ENCODE results near the gene ZNF365.
"Not testable (repeated sequence)": the region's sequence is repeated elsewhere in the genome, so short reads cannot be mapped to it uniquely, and the experiment has no call there.

ZNF365 gene
- total RNA-seq, result 3.1 to 7.2 reads per million in 2 experiments

- DNase-seq (ENCODE audit: low read depth), result peak; percentile 4
Measured at GRCh38 chr10:62373995-62374861, at the start of gene ZNF365. Gene ZNF365 (plus strand): TSS chr10:62374369. CDS start chr10:62376194, 1,825 bp downstream.

- no peak for DNase-seq (ENCODE audit: low read depth)
Measured at GRCh38 chr10:62326176-62326575, 48.0 kb upstream of the ZNF365 start.

DNA sequence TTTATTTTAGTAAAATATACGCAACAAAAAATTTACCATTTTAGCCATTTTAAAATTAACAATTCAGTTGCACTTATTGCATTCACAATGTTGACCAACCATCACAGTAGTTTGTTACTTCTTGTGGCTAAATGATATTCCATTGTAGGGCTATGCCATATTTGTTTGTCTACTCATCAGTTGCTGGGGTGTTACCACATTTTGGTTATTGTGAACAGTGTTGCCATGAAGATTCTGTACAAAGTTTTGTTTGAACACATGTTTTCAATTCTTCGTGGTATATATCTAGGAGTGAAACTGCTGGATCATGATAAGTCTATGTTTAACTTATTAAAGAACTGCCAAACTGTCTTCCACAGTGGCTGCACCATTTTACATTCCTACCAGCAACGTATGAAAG is 46.3 kb upstream of the ZNF365 start:
- no peak for DNase-seq (ENCODE audit: low read depth)

DNA sequence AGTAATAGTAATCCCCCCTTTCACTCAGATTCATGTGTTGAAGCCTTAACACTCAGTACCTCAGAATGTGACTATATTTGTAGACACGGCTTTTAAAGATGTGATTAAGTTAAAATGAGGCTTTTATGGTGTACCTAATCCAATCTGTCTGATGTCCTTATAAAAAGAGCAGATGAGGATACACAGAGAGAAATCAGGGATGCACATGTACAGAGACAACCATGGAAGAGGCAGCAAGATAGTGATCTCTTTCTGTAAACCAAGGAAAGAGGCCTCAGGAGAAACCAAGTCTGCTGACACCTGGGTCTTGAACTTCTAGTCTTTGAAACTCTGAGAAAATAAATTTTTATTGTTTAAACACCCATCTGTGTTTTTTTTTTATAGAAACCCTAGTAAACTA is 44.0 kb upstream of the ZNF365 start:
- DNase-seq (ENCODE audit: low read depth), result no peak

DNA sequence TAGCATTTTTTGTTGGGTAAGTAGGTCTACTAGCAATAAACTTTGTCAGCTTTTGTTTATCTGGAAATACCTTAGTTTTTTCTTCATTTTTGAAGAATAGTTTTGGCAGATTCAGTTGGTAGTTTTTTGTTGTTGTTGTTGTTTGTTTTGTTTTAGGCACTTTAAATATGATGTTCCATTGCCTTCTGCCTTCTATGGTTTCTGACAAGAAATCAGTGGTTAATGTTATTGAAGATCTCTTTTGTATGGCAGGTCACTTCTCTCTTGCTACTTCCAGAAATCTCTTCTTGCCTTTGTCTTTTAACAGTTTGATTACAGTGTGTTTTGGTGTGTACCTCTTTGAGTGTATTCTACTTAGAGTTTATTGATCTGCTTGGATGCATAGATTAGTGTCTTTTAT is 41.8 kb upstream of the ZNF365 start:
- DNase-seq (ENCODE audit: low read depth), result no peak

DNA sequence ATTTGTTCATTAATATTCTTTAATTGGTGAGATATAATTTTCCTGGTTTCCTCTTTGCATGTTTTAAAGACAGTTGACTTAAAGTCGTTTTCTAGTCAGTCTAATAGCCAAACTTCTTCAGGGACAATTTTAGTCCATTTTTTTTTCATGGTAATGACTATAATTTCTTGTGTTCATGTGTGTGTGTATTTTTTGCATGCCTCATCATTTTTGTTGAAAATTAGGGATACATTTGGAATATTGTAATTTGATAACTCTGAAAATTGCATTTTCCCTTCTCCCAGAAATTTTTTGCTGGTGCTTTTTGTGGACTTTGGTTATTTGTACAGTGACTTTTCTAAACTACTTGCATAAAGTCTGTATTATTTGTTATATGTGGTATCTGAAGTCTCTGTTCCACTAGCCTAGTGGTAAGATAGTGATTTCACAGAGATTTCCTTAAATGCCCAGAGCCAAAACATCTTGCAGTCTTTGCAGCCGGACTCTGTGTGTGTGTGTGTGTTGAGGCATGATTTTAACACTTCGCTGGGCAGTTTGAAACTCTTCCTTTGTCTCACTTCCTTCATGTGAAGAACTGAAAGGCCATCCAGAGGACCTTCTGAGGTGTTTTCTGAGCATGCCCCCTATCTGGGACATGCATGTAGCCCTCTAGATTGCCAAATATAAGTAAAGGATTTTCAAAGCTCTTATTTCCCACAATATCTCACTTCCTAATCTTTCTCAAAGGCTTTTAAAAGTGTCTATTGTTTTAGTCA is 40.9 kb upstream of the ZNF365 start:
- no peak for DNase-seq (ENCODE audit: low read depth)

- no peak for DNase-seq (ENCODE audit: low read depth)
Measured at GRCh38 chr10:62333988-62334682, 40.0 kb upstream of the ZNF365 start.

GRCh38 chr10:62335326-62335725 is 38.8 kb upstream of the ZNF365 start:
- DNase-seq (ENCODE audit: low read depth), result no peak

GRCh38 chr10:62336404-62336803 is 37.8 kb upstream of the ZNF365 start:
- no peak for DNase-seq (ENCODE audit: low read depth)

DNA sequence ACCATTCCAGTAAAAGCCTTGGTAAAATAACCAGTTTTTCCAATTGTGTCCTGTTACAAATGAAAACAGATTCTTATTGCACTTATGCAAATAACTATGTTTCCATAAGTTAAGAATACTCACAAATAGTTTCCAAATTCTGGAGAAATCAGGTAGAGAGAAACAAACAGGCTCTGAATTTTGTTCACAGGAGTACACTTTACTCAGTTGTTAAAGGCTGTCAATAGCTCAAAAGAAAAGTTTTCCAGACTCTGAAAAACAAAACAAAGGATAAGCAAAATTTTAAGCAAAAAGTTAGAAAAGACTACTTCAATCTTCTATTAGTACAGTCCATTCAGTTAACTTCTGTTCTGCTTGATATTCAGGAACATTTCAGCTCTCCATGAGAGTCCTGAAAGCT is 32.8 kb upstream of the ZNF365 start:
- DNase-seq (ENCODE audit: low read depth), result no peak

GRCh38 chr10:62343000-62343399 is 31.2 kb upstream of the ZNF365 start:
- no peak for DNase-seq (ENCODE audit: low read depth)

GRCh38 chr10:62348029-62348428 is 26.1 kb upstream of the ZNF365 start:
- DNase-seq (ENCODE audit: low read depth), result no peak

GRCh38 chr10:62352356-62352970 is 21.7 kb upstream of the ZNF365 start:
- DNase-seq (ENCODE audit: low read depth), result no peak

GRCh38 chr10:62354916-62355315 is 19.3 kb upstream of the ZNF365 start:
- no peak for DNase-seq (ENCODE audit: low read depth)

DNA sequence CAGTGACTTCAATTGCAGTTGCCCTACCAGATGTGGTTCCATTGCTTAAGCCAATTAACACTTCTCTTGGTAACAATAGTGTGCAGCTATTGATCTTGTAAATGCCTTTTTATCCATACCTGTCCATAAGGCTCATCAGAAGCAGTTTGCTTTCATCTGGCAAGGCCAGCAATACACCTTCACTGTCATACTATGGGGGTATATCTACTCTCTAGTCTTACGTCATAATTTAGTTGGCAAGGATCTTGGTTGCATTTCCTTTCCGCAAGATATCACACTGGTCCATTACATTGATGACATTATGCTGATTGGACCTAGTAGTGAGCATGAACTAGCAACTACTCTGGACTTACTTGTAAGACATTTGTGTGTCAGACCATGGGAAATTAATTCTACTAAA is 17.7 kb upstream of the ZNF365 start:
- no peak for DNase-seq (ENCODE audit: low read depth)

DNA sequence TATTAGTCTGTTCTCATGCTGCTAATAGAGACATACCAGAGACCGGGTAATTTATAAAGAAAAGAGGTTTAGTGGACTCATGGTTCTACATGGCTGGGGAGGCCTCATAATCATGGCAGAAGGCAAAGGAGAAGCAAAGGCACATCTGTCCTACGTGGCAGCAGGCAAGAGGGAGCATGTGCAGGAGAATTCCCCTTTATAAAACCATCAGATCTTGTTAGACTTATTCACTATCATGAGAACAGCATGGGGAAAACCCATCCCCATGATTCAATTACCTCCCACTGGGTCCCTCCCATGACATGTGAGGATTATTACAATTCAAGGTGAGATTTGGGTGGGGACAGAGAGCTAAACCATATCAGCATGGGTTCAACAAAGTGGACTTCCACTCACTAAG is 16.0 kb upstream of the ZNF365 start:
- not testable (repeated sequence) for DNase-seq (ENCODE audit: low read depth)

DNA sequence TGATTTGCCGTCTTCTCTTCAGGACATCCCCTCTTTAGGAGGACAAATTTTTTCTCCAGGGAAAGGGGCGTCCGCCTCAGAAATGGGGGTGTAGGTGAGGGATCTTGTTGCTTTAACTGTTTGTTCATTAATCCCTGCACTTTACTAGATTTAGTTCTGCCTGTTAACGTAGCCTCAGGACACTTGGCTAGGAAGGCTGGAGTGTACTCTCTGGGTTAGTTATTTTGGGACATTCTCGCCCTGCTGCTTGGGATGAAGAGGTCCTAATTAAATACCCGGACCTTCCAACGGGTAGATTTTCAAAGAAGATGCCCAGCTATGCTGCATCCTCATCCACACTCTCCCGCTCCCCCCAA is 552 bp upstream of the ZNF365 start:
- DNase-seq (ENCODE audit: low read depth), result no peak

DNA sequence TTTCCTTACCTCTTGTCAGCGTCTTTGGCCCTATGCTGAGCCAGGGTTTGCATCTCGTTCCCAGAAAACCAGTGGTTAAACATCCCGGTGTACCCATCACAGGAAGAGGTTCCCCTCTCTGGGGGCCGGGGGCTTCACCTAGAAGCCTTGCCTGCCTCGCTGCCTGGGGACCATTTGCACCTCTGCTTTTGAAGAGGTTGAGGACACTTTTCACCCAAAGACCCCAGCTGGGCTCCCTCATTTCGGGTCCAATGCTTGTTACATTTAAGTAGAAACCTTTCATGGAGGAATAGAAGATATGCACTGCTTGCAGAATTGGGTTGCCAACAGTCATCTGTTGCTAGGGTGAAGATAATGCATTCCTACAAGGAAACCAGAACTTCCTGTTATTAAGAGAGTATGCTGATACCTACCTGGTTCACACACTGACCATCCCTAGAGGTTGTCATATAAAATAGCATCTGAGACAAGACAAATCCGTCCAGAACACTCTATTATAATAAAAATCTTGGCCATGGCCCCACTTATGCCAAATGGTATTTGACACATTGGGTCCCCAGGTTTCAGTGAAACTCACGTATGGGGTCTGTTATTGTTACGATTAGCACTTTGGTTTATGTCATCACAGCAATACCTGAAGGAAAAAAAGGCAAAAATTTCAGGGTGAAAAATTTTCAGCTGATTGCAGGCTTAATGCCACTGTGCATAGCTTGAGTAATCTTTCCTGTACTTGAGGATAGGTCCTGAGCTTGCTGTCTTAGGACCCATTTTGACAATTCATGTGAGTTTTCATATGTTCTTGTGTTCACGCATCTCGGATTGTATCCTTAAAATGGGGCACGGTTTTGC is 917 bp downstream of the ZNF365 start:
- no peak for DNase-seq (ENCODE audit: low read depth)

DNA sequence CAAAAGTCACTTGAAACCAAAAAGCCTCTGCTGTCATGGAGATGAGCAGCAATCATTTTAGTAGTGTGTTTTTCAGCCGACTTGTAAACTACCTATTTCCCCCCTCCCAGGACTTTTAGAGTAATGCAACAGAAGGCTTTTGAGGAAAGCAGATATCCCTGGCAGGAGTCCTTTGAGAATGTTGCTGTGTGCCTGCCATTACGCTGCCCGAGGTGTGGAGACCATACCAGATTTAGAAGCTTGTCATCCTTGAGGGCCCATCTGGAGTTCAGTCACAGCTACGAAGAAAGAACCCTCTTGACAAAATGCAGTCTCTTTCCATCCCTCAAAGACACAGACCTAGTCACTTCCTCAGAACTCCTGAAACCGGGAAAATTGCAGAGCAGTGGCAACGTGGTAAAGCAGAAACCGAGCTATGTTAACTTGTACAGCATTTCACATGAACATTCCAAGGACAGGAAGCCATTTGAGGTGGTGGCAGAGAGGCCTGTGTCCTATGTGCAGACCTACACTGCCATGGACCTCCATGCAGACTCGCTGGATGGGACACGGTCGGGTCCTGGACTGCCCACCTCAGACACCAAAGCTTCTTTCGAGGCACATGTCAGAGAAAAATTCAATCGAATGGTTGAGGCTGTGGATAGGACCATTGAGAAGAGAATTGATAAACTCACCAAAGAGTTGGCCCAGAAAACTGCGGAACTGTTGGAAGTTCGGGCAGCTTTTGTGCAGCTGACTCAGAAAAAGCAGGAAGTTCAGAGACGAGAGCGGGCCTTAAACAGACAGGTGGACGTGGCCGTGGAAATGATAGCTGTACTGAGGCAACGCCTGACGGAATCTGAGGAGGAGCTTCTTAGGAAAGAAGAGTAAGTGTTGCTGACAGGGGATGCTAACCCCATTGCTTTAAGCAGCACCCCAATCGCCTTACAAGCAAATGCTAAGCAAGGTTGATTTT is 2.2 kb downstream of the ZNF365 start:
- DNase-seq (ENCODE audit: low read depth), result no peak

GRCh38 chr10:62377026-62377415 is 2.9 kb downstream of the ZNF365 start:
- DNase-seq (ENCODE audit: low read depth), result no peak

All from T follicular helper cell (primary cell).